GM19395 (cell line): ENCODE measurements around the gene NEK2.
"Not testable (repeated sequence)": the region's sequence is repeated elsewhere in the genome, so short reads cannot be mapped to it uniquely, and the experiment has no call there.

Experiments
- ATAC-seq: cut with Tn5 transposase; IDR thresholded peaks from one replicate; pipeline ENCODE4 v1.9.1; 2021; ENCODE audit warnings: mild to moderate bottlenecking, moderate library complexity; ENCODE audit not compliant: unreplicated experiment

The NEK2 gene

DNA sequence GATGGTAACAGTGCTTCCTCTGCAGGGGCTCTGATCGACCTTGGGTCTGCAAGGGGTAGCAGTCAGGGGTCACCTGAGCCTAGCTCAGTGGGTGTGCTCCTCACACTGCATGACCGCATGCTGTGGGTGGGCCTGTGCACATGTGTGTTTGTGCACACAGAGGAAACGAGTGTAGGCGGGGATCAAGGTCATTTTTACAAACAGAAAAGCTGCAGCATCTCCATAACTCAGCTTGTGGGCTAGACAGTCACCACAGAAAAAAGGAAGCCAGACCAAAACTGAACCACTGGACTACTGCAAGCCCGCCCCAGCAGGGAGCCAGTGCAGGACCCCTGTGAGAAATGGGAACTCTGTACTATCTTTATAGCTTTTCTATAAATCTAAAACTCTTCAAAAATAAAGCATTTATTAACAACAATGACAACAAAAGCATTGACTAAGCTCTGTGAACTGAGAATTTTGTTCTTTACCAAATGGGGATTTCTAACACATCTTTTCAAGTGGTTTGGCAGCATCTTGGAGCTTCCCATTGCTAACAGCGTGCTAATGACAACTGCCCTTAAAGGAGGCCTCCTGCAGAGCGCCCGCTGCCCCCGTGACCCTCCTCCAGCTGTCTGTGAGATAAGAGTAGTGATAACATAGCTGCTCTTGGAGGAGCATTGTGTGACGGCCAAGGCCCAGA is 19.9 kb upstream of the NEK2 start:
- peak; percentile 63 for ATAC-seq

DNA sequence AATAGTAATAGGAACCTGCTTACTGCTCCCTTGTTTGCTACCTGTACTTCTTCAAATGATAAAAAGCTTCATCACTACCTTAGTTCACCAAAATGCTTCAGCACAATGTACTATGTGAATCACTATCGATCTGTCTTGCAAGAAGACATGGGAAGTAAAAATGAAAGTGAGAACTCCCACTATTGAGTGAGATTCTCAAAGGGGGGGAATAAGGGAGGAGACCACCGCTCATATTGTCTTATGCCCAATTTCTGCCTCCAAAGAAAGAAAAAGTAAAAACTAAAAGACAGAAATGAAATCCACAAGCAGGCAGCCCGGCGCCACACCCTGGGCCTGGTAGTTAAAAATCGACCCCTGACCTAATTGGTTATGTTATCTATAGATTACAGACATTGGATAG is 18.5 kb upstream of the NEK2 start:
- not testable (repeated sequence) for ATAC-seq

GRCh38 chr1:211688421-211688820 is 13.0 kb upstream of the NEK2 start:
- no peak for ATAC-seq

GRCh38 chr1:211687462-211688215 is 12.2 kb upstream of the NEK2 start:
- no peak for ATAC-seq

DNA sequence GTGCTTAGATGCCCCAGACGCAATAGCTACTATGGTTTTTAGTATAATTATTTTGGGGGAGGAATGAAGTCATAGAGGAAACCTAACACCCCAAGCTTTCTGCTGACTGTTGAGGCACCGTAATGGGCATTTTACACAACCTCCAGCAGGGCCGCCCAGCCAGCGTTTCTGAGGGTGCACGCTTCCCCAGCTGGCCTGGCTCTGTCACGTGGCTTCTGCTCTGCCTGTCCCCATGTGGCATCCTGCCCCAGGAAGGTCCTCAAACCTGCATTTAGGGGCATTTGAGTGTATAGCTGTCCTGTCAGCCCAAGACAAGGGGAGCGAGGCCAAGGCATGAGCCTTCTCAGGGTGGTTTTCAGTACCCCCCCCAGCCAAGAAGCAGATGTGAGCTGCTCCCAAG is 10.4 kb upstream of the NEK2 start:
- ATAC-seq, result no peak

DNA sequence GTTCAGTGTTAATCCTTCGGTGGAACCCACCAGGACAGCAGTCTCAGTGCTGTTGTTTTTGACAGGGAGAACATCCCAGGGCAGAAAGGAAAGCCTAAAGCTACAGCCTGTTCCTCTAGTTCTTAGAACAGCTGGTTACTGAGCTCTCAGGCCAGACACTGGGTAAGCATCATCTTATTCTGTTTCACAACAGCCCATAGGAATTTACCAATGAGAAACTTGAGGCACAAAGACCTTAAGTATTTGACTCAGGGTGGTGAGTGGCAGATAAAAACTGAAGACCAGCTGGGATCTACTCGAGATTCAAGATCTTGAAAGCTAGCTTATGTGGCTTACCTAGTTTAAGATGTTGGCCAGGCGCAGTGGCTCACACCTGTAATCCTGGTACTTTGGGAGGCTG is 9.4 kb upstream of the NEK2 start:
- no peak for ATAC-seq

GRCh38 chr1:211684331-211684730 is 8.9 kb upstream of the NEK2 start:
- no peak for ATAC-seq

DNA sequence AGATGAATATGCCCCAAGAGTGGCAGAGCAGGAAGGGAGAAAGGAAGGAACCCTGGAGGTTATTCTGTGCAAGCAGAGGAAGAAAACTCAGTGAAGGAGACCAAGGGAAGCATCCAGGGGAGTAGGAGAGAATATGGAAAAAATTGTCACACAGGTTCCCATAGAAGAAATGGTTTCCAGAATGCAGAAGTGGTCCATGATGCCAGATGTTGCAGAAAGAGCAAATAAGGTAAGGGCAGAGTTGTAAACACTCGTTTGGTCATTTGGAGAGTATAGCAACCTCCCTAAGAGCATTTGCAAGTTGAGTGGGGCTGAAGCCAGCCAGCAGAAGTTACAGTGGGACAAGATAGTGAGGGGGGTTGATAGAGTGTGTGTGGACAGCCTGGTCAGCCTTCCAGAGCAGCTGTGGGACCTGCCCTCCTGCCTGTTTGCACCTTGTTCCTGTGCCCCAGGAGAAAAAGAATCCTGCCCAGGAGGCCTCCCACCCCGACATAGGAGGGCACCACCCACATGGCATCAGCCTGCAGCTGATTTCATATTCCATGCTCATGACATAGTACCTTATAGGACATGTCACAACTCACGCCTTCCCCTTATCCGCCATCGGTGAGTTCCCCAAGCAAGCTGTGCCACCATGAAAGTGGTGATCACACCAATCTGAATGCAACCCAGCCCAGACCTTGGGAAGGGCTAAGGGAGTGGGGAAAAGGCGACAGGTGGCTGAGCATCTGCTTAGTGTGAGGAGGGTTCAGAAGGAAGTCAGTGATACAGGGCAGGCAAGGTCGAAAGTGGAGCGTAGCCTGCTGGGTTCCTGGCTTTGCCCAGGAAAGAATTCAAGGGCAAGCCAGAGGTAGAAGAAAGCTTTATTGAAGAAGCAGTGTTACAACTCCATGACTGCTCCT is 8.2 kb upstream of the NEK2 start:
- no peak for ATAC-seq

DNA sequence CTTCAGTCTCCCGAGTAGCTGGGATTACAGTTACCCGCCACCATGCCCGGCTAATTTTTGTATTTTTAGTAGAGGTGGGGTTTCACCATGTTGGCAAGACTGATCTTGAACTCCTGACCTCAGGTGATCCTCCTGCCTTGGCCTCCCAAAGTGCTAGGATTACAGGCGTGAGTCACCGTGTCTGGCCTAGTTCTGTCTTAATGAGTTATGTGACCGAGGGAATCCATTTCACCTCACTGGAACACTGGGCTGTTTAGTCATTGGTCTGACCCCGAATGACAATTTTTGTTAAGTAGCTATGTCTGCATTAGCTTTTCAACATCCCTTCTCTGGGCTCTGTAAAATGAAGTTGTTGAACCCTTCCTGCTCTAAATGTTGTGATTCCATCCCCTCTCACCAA is 6.8 kb upstream of the NEK2 start:
- not testable (repeated sequence) for ATAC-seq

DNA sequence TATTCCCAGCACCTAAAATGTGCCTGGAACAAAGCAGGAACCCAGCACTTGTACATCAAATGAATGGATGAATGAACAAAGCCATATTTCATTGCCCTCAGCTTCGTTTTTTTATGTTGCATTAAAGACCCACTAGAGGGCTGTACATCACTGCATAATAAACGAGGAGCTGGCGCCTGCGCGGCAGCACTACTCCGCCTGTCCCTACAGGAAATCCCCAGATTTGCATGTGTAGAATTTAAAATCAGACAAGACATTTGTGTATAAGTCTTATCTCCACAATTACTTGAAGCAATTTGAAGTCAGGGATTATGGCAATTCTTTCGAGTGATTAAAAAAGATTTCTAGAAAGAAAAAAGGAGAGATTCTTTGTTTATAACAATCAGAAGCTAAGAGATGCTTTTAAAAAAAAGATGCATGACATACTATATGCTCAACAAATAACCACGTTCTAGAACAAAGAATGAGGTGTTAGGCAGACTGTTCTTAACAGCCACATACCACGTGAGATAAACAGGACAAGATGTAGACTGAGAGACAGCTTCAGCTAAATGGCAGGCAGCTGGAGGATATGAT is 5.4 kb upstream of the NEK2 start:
- ATAC-seq, result peak; percentile 76

GRCh38 chr1:211677659-211678058 is 2.2 kb upstream of the NEK2 start:
- ATAC-seq, result peak; percentile 46

GRCh38 chr1:211676761-211677160 is 1.3 kb upstream of the NEK2 start:
- no peak for ATAC-seq

GRCh38 chr1:211676106-211676583 is 724 bp upstream of the NEK2 start:
- no peak for ATAC-seq

GRCh38 chr1:211667065-211667617 is 8.3 kb downstream of the NEK2 start:
- no peak for ATAC-seq

DNA sequence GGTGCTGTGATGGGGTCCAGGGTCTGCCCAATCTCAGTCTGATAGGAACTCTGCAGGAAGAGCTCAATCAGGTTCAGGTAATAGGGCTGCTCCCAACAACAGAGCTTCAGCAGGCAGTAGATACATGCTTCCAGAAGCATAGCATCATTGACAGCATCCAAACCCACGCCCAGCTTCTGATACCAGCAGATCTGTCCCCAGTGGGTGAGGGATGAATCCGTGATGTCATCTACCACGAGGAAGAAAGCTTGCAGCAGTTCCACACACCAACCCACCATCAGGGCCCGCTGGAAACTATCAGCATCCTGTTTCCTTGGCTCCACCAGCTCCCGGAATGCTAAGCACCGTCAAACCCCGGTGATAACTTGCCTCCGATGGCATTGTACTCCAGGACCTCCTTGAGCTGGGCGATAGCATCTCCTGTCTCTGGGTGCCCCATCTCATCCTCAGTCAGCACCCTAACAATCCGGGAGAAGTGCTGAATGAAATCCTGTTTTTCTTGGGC is 14.7 kb downstream of the NEK2 start:
- no peak for ATAC-seq

DNA sequence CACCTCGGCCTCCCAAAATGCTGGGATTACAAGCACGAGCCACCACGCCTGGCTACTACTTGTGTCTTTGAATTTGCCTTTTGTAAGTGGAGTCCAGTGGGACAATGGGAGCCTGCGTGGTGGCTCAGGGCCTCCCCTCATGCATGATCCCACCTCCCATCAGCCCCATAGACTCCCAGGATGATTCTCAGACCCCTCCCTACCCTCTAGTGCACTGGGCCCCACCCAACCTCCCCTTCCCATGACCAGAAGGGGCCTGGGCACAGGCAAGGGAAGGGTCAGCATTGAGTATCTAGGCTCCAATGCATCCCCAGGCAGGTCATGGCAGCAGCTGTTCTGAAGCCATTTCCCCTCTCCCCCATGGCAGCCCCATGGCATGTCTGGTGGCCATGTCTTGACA is 18.7 kb downstream of the NEK2 start:
- no peak for ATAC-seq

GRCh38 chr1:211654838-211655787 is 20.3 kb downstream of the NEK2 start:
- ATAC-seq, result peak; percentile 94

DNA sequence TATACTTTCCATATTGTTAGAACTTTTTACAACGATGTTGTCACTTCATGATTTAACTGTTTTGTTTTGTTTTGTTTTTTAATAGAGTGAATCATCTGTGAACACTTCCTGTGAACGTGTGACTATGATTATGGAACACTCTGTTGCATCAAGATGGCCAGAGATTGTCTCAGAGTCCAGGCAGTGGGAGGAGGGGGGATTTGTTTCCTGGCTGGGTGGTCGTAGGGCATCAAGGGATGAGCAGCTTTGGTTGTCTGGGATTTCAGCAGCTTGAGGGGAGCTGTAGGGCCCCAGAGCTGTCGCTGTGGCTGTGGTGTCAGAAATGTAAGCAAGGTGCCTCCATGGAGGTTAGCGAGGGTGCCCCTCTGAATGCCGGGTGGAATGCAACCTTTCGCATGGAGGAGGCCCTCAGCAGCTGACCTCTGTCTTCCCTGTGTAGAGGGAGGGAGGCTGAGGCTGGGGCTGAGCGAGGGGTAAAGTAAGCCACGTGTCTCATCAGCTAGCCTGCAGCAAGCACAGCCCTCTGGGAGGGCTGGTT is 21.4 kb downstream of the NEK2 start:
- ATAC-seq, result no peak

DNA sequence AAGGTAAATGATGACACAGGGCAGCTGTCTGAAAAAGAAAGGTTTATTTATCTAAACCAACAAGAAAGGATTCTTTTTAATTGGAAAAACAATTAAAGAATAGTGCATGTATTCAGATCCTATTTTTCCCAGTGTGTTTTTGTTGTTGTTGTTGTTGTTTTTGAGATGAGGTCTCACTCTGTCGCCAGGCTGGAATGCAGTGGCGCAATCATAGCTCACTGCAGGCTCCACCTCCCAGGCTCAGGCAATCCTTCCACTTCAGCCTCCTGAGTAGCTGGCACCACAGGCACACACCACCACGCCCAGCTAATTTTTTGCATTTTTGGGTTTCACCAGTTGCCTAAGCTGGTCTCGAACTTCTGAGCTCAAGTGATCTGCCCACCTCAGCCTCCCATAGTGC is 22.1 kb downstream of the NEK2 start:
- ATAC-seq, result no peak
